Esophagus (tissue), 2 donors: Measurements from ENCODE around the gene JCHAIN. TPM values are rescaled to one million over a fixed set of nuclear protein-coding genes. Genes with fewer than 3 reads are reported as not detected.

Source experiments
- H3K27ac ChIP-seq, 2 donors: one replicate each; pipeline ENCODE4 v1.5.1; 2013; ENCODE audit warnings: low read depth in 2 of 2, mild to moderate bottlenecking in 2 of 2, inconsistent platforms in 1 of 2, low read length in 1 of 2, moderate library complexity in 1 of 2
- H3K27me3 ChIP-seq, 2 donors: one replicate each; pipeline ENCODE4 v1.6.1; 2013; ENCODE audit warnings: low read length in 2 of 2, control low read depth in 1 of 2, mild to moderate bottlenecking in 1 of 2; ENCODE audit not compliant: insufficient read depth in 2 of 2, control insufficient read depth in 1 of 2
- H3K36me3 ChIP-seq, 2 donors: one replicate each; pipeline ENCODE4 v1.6.1; 2013; ENCODE audit warnings: low read length in 1 of 2; ENCODE audit not compliant: control insufficient read depth in 2 of 2, insufficient read depth in 2 of 2
- H3K4me1 ChIP-seq, 2 donors: one replicate each; pipeline ENCODE4 v1.6.1; 2013; ENCODE audit warnings: low read length in 1 of 2; ENCODE audit not compliant: control insufficient read depth in 2 of 2, insufficient read depth in 2 of 2
- H3K4me3 ChIP-seq, 2 donors: one replicate each; pipeline ENCODE4 v1.5.1; 2013; ENCODE audit warnings: low read length in 2 of 2, mild to moderate bottlenecking in 2 of 2, low read depth in 1 of 2, moderate library complexity in 1 of 2
- H3K9me3 ChIP-seq, 2 donors: one replicate each; pipeline ENCODE4 v1.6.1; 2013; ENCODE audit warnings: mild to moderate bottlenecking in 2 of 2, low read depth in 1 of 2, low read length in 1 of 2, moderate library complexity in 1 of 2; ENCODE audit not compliant: control insufficient read depth in 2 of 2, insufficient read depth in 1 of 2
- WGBS, 2 donors: extraction: QIAGEN DNeasy Blood & Tissue Kit; methylation state at CpG; one replicate each; pipeline ENCODE4 v1.1.7; 2013; 5-methylcytosine and 5-hydroxymethylcytosine counted together
- polyA plus RNA-seq, 2 donors: library from polyadenylated mRNA; stranded (reverse); fragments of 200-250 nt; gene quantifications; one replicate each; pipeline ENCODE4 v1.2.3, GENCODE V29; 2013
- donor health status: healthy with polysubstance abuse.
- donor health status: Bipolar disorder and iron deficiency.

JCHAIN gene
- polyA plus RNA-seq, 2 donors, result 4.2 to 5.4 TPM

GRCh38 chr4:70629469-70630090 lies 36.7 kb downstream of the JCHAIN start:
- H3K9me3 ChIP-seq, result no peaks in the 10 kb centered on the region
- no peak overlapping the region for H3K27ac ChIP-seq
- H3K4me1 ChIP-seq, result no peaks in the 10 kb centered on the region
- no peaks in the 10 kb centered on the region for H3K36me3 ChIP-seq
- H3K27me3 ChIP-seq, result no peaks in the 10 kb centered on the region
- 80 to 92% methylated on average over 1 of the region's 1 CpG for WGBS, 2 donors
- H3K4me3 ChIP-seq, result no peak overlapping the region

- Histone ChIP-seq H3K36me3 (no peaks in the 10 kb centered on the region), H3K4me3 (no peak within 1 kb of the TSS), H3K4me1 (no peaks in the 10 kb centered on the region), H3K27ac (no peak within 1 kb of the TSS), H3K9me3 (no peaks in the 10 kb centered on the region), H3K27me3 (no peaks in the 10 kb centered on the region)
- WGBS, 2 donors, result 83 to 90% methylated on average over 2 of the region's 2 CpGs
Observed at GRCh38 chr4:70628444-70628843, 37.9 kb downstream of the JCHAIN start, which contains the start of gene ENAM. Gene ENAM (plus strand): TSS chr4:70628744. CDS start chr4:70629501, 757 bp downstream.

GRCh38 chr4:70627620-70628019 lies 38.7 kb downstream of the JCHAIN start:
- Histone ChIP-seq H3K4me3 (no peak overlapping the region), H3K4me1 (no peaks in the 10 kb centered on the region), H3K36me3 (no peaks in the 10 kb centered on the region), H3K9me3 (no peaks in the 10 kb centered on the region), H3K27ac (no peak overlapping the region), H3K27me3 (no peaks in the 10 kb centered on the region)
- 45 to 60% methylated on average over 1 of the region's 1 CpG for WGBS, 2 donors

GRCh38 chr4:70624226-70624793 lies 42.0 kb downstream of the JCHAIN start:
- no peaks in the 10 kb centered on the region for H3K36me3 ChIP-seq
- no peaks in the 10 kb centered on the region for H3K9me3 ChIP-seq
- no peak overlapping the region for H3K27ac ChIP-seq
- no peak overlapping the region for H3K4me3 ChIP-seq
- H3K27me3 ChIP-seq, result no peaks in the 10 kb centered on the region
- WGBS, 2 donors, result 38 to 63% methylated on average over 1 of the region's 1 CpG
- H3K4me1 ChIP-seq, result no peaks in the 10 kb centered on the region

- Histone ChIP-seq H3K9me3 (no peaks in the 10 kb centered on the region), H3K4me1 (no peaks in the 10 kb centered on the region), H3K27ac (no peak overlapping the region), H3K27me3 (no peaks in the 10 kb centered on the region), H3K36me3 (no peaks in the 10 kb centered on the region), H3K4me3 (no peak overlapping the region)
- WGBS, 2 donors, result 94 to 96% methylated on average over 3 of the region's 3 CpGs
Observed at GRCh38 chr4:70623323-70623722, 43.0 kb downstream of the JCHAIN start.

GRCh38 chr4:70619778-70620177 lies 46.5 kb downstream of the JCHAIN start:
- Histone ChIP-seq H3K27me3 (no peaks in the 10 kb centered on the region), H3K27ac (no peak overlapping the region), H3K9me3 (no peaks in the 10 kb centered on the region), H3K36me3 (no peaks in the 10 kb centered on the region), H3K4me1 (no peaks in the 10 kb centered on the region), H3K4me3 (no peak overlapping the region)
- 94 to 98% methylated on average over 2 of the region's 2 CpGs for WGBS, 2 donors

GRCh38 chr4:70619288-70619687 lies 47.0 kb downstream of the JCHAIN start:
- no peaks in the 10 kb centered on the region for H3K36me3 ChIP-seq
- WGBS, 2 donors, result 87 to 94% methylated on average over 4 of the region's 4 CpGs
- no peaks in the 10 kb centered on the region for H3K27me3 ChIP-seq

GRCh38 chr4:70614184-70614555 lies 52.1 kb downstream of the JCHAIN start:
- H3K4me3 ChIP-seq, result no peak overlapping the region
- 61 to 70% methylated on average over 3 of the region's 3 CpGs for WGBS, 2 donors
- no peaks in the 10 kb centered on the region for H3K27me3 ChIP-seq
- H3K9me3 ChIP-seq, result no peaks in the 10 kb centered on the region
- H3K36me3 ChIP-seq, result no peaks in the 10 kb centered on the region
- no peaks in the 10 kb centered on the region for H3K4me1 ChIP-seq
- no peak overlapping the region for H3K27ac ChIP-seq

More at GRCh38 chr4:70619288-70619687, 47.0 kb downstream of the JCHAIN start:
- Histone ChIP-seq H3K4me3 (no peak overlapping the region), H3K4me1 (no peaks in the 10 kb centered on the region), H3K9me3 (no peaks in the 10 kb centered on the region), H3K27ac (no peak overlapping the region)

GRCh38 chr4:70613306-70614183 lies 52.8 kb downstream of the JCHAIN start:
- Histone ChIP-seq H3K4me1 (no peaks in the 10 kb centered on the region), H3K36me3 (no peaks in the 10 kb centered on the region), H3K9me3 (no peaks in the 10 kb centered on the region), H3K27ac (no peak overlapping the region), H3K27me3 (no peaks in the 10 kb centered on the region), H3K4me3 (no peak overlapping the region)
- 27 to 37% methylated on average over 9 of the region's 9 CpGs for WGBS, 2 donors
